ENCODE measurements around the gene RALGAPA1. TPM values are rescaled to one million over a fixed set of nuclear protein-coding genes. Genes with fewer than 3 reads are reported as not detected.

The RALGAPA1 gene
- total and polyA plus RNA-seq, 2 of the 13 experiments (the other 11 are each of a cell fraction or from before 2014, with no cell fraction given), result 65.0 to 89.2 TPM

GRCh38 chr14:35534873-35535482, 274.1 kb downstream of the RALGAPA1 start (continued):
- peak; percentile 98 for TF ChIP-seq PRDM10 (CRISPR knock-in tag; IDR thresholded peaks at IDR 0.05; ENCODE audit: low read depth)
- peak; percentile 100 for TF ChIP-seq ZBTB46 (CRISPR knock-in tag; IDR thresholded peaks at IDR 0.05; ENCODE audit: borderline replicate concordance)
- TF ChIP-seq ZBTB39 (CRISPR knock-in tag; IDR thresholded peaks at IDR 0.05), result peak; percentile 100
- no peak for TF ChIP-seq FOXA1 (IDR thresholded peaks at IDR 0.05)
- peak; percentile 94 for TF ChIP-seq FOXA1 (CRISPR knock-in tag; IDR thresholded peaks at IDR 0.05)
- TF ChIP-seq JUNB (CRISPR knock-in tag; IDR thresholded peaks at IDR 0.05; ENCODE audit: borderline replicate concordance), result peak; percentile 100
- peak; percentile 82 for TF ChIP-seq STAG1 (CRISPR knock-in tag; IDR thresholded peaks at IDR 0.05)
- peak; percentile 100 for TF ChIP-seq ZNF691 (CRISPR knock-in tag; IDR thresholded peaks at IDR 0.05; ENCODE audit: borderline replicate concordance, low read depth)
- TF ChIP-seq GABPA (IDR thresholded peaks at IDR 0.05; ENCODE audit: low read depth, low read length), result no peak
- peak; percentile 82 for TF ChIP-seq GABPA (CRISPR knock-in tag; IDR thresholded peaks at IDR 0.05; ENCODE audit: low read depth)
- peak; percentile 98 for TF ChIP-seq ZNF512 (CRISPR knock-in tag; IDR thresholded peaks at IDR 0.05)
- peak; percentile 100 for TF ChIP-seq ZFP41 (CRISPR knock-in tag; IDR thresholded peaks at IDR 0.05; ENCODE audit: borderline replicate concordance)
- TF ChIP-seq HNRNPL (IDR thresholded peaks at IDR 0.05; ENCODE audit: low read depth, low read length), result peak; percentile 52; the same call in 1 of the 2 replicates
- peak; percentile 100 for TF ChIP-seq ZNF547 (CRISPR knock-in tag; IDR thresholded peaks at IDR 0.05)
- no peak for TF ChIP-seq NFIC (IDR thresholded peaks at IDR 0.05; ENCODE audit: low read length)
- peak; percentile 77 for TF ChIP-seq ZNF24 (IDR thresholded peaks at IDR 0.05)
- TF ChIP-seq ZBTB3 (CRISPR knock-in tag; IDR thresholded peaks at IDR 0.05; ENCODE audit: borderline replicate concordance, low read depth), result peak; percentile 100
- TF ChIP-seq SMARCE1 (IDR thresholded peaks at IDR 0.05; ENCODE audit: borderline replicate concordance), result no peak
- peak; percentile 95 for TF ChIP-seq THAP11 (CRISPR knock-in tag; IDR thresholded peaks at IDR 0.05)
- peak; percentile 99 for TF ChIP-seq ZKSCAN5 (CRISPR knock-in tag; IDR thresholded peaks at IDR 0.05)
- peak; percentile 39; the same call in 1 of the 2 replicates for TF ChIP-seq SUZ12 (IDR thresholded peaks at IDR 0.05; ENCODE audit: low read depth, low read length)
